ENCODE results near the gene SCAF1.
A peak's percentile ranks its signal among the peaks of the same experiment; 100 is the strongest.

The SCAF1 gene

DNA sequence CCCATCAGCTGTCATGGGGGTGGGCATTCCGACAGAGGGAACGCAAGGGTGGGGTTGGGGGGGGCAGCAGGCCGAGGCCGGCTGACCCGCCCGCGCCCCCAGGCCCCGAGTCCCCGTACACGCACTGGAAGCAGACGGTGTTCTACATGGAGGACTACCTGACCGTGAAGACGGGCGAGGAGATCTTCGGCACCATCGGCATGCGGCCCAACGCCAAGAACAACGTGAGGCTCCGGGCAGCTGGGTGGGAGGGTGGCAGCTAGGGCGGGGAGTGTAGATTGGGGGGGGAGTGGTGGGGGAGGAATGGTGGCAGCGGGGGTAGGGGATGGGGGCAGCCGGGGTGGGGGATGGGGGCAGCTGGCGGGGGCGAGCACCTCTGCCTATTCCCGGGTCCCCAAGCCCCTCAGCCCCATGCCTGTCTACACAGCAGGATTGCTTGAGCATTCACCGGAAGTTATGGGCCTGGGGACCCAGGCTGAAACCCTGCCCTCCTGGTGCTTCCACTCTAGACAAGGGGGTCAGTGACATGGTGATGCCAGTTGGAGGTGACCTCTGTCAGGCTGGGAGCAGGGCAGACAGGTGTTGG is 44.6 kb downstream of the SCAF1 start:
- DNase-seq: no peak

DNA sequence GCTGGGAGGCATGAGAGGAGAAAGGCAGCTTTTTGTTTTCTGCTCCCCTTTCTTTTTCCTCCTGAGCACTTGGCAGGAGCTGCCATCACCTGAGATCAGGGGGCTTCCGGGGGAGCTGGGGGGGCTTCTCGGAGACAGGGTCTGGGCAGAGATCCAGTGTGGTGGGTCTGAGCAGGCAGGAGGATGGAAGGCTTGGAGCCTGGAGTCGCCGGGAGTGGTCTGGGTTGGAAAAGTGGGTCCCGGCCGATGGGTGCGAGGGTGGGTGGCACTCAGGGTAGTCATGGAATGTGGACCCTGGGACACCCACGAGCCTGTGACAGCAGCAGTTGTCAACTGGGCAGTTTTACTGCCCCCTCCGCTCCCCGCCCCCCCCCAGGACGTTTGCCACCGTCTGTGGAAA is 45.1 kb downstream of the SCAF1 start:
- DNase-seq: no peak

DNA sequence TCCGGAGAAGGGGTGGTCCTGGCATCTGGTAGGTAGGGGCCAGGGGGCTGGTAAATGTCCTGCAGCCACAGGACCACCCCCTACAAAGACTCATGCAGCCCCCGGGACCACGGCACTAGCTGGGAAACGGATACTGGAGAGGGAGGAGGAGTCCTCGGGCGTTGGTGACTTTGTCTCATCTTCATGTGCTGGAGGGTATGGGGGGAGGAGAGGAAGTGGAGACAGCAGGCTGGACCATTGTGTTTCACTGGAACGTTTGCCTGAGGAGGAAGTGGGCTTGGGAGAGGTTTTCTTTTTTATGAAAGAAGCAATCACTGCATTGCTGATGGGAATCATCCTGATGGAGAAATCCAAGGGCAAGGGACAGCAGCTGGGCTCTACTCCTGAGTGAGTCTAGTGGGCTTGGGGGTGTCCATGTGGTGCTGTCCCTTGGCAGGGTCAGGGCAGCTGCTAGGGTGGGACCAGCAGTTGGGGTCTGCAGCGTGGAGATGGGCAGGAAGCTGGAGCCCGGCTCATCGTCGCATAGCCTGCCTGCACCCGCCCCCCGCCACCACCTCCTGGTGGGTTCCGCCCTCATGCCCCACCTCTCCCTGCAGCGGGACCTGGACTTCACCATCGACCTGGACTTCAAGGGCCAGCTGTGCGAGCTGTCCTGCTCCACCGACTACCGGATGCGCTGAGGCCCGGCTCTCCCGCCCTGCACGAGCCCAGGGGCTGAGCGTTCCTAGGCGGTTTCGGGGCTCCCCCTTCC is 45.7 kb downstream of the SCAF1 start:
- DNase-seq: no peak

DNA sequence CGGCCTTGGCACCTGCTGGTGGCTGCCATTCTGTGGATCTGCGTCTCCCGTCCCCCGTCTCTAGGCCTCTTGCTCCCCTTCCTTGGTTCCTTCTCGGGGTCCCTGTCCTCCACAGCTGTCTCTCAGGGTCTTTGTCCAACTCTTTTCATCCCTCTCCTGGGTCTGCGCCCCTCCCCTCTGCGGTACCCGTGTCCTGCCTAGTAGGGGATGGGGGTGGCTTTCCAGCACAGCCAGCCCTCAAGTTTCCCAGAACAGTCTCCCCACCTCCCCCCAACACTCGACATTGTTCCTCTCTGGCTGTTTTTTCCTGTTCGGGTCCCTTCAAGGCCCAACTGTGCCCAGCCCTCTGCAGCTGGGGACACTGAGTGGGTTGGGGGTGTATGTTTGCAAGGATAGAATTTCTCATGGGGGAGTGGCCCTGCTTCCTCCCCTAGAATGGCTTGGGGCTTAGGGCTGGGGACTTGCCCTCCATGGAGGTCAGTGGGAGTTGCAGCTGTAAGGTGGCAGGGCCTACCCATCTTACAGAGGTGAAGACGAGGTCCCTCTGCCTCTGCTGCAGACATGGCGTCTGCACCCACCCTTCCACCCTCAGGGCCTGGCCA is 46.6 kb downstream of the SCAF1 start:
- no peak for DNase-seq

DNA sequence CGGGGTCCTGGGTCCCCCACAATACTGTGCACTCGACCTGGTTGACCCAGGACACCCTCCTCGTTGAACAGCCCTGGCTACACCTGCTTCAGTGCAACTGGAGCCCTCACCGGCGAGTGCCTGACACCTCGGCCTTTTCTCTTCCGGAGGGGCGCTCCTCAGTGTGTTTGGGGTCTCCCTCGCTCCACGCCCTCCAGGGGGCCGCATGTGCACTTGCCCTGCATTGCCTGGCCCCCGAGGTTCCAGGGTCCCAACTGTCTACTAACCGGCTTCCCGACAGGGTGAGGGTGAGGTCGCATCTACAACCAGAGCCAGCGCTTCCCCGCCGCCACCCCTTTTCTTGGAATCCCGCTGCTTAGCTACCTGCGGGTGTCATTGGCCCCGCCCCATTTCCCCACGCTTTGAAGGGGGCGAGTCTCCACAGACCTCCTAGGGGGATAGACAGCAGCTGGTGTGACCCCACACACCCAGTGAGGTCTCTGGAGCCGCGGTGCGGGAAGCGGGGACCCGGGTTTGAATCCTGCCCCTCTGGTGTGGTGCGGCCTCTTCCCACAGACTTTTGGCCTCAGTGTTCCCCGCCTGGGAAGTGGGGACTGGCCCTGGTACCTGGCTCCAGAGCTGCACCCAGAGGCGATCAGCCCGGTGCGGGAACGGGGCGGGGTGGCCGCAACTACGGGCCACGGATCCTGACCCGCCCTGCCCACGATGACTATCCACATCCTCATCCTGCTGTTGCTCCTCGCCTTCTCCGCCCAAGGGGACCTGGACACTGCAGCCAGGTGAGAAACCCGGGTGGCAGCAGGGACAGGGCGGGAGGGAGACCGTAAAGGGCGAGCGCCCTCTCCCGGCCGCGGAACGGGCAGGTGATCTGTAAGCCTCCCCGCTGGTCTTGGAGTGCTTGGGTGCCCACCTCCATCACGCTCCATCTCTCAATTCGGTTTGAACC is 47.4 kb downstream of the SCAF1 start, which contains the start of gene ADM5:
Gene ADM5 (plus strand): TSS at position 462 of the 946 bp plus-strand sequence. CDS start 244 bp downstream, at position 706.
- no peak for DNase-seq

DNA sequence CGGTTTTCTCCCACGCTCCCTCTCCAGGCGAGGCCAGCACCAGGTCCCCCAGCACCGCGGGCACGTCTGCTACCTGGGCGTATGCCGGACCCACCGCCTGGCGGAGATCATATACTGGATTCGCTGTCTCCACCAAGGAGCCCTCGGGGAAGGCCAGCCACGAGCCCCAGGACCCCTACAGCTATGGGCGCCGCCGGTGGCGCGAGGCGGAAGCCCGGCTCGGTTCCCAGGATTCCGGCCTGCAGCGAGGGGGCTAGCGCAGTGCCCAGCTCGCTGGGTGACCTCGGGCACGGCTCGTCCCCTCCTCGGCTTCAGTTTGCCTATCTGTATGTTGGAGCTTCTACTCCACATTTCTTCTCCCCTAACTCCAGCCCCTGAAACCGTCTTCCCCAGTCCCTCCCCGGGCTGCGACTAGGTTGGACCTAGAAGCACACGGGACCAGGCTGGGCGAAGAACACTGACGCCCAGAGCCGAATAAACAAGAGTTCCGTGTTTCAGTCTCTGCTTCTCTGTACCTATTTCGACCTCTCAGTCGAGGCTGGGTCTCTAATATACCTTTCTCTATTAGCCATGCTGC is 48.2 kb downstream of the SCAF1 start:
- no peak for DNase-seq

DNA sequence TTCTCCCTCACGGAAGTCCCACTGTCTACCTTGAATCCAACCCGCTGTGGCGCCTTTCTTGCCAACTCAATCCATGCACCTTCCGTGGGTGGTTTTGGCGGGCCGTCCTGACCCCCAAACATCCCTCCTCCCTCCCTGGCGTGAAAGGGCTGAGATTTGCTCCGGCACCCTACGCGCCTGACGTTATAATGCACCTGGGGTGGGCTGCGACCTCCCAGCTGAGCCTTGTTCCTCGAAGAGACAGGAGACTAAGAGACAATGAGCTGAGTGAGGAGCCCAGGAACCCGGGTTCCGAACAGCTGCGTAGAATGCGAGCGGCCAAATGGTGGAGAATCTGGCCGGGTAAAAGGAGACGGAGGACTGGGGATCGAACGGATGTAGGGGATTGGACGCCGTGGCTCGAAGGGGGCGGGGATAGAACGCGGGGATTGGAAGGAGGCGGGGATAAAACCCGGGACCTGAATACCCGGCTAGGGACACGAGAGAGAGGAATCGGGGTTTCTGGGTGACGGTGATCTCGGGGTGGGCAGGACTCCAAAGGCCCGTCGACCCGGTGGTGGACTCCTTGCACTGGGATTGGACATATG is 48.7 kb downstream of the SCAF1 start, which contains the start of gene CPT1C:
Gene CPT1C (plus strand): TSS at position 461 of the 587 bp plus-strand sequence. CDS start 1,137 bp downstream, outside the sequence.
- peak; percentile 63 for DNase-seq

DNA sequence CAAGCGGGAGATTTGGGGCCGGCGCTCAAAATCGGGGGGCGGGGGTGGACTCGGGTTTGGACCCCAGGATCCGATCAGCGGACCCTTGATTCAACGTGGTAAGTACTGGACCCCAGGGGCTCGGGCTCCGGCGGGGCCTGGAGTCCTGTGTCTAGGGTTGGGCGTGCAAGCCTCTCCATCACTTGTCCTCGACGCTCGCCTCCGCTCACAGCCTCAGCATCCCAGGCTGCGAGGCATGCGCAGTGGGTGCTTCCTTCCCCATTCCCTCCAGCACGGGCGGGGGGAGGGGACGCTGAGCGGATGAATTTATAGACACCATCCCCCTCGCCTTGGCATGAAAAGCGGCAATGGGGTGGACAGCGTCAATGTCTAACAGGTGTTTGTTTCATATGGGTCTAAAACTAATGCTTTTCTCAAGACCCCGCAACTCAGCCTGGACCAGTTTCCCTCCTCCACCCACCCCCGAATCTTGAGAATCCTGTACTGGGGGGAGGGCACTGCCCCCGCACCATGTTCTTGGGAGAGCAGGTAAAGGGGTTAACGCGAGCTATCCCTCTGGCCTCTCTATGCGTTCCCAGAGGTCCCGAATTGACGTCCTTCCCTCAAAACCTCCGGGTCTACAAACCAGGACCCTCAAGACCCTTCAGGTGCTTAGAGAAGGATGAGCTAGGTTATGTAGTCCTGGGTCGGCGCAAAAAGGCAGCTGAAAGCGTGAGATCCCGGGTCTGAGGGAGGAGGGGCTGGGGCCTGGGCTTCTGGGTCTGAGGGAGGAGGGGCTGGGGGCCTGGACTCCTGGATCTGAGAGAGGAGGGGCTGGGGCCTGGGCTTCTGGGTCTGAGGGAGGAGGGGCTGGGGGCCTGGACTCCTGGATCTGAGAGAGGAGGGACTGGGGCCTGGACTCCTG is 49.5 kb downstream of the SCAF1 start:
- no peak for DNase-seq

DNA sequence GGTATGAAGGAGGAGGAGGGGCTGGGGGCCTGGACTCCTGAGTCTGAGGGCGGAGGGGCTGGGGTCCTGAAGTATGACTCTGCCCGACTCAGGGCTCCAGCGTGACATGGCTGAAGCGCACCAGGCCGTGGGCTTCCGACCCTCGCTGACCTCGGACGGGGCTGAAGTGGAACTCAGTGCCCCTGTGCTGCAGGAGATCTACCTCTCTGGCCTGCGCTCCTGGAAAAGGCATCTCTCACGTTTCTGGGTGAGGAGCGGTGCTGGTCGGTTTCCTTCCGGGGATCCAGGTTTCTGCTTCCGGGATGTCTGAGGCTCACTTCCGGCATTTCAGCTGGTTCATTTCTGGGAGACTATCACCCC is 50.1 kb downstream of the SCAF1 start:
- DNase-seq: no peak

DNA sequence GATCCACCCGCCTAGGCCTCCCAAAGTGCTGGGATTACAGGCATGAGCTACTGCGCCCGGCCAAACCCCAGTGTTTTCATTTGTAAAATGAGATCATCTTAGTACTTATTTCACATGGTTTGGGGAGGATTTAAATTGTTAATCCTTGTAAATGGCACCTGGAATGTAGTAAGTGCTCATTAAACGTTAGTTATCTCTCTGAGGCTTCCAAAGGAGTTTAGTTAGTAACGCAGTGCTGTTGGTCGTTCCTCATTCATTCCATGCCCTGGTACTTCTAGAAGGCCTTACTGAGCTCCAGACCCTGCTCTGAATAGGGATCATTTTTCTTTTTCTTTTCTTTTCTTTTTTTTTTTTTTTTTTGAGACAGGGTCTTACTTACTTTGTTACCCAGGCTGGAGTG is 54.1 kb downstream of the SCAF1 start:
- no peak for DNase-seq

DNA sequence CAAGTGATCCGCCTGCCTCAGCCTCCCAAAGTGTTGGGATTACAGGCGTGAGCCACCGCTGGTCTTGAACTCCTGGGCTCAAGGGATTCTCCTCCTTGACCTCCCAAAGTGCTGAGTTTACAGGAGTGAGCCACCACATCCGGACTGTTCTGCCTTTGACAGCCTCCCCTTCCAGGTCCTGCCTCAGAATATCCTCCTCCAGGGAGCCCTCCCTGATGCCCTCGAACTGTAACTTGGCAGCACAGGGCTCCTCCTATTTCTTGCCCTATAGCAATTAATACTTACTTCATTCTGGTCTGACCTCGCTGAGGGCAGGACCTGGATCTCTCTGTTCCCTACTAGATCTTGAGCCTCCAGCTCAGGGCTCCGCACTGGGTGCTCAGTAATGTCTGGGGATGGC is 54.9 kb downstream of the SCAF1 start:
- no peak for DNase-seq

DNA sequence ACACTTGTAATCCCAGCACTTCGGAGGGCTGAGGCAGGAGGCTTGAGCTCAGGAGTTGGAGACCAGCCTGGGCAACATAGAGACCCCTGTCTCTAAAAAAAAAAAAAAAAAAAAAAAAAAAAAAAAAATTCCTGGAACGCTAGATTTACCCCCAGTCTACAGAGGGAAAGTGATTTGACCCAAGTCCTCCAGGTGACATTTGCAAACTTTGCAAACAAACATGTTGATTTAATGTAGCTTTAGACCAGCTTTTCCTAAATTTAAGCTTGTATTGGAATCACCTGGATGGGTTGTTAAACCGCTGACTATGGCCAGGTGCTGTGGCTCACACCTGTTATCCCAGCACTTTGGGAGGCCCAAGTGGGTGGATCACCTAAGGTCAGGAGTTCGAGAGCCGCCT is 57.4 kb downstream of the SCAF1 start:
- DNase-seq: no peak

DNA sequence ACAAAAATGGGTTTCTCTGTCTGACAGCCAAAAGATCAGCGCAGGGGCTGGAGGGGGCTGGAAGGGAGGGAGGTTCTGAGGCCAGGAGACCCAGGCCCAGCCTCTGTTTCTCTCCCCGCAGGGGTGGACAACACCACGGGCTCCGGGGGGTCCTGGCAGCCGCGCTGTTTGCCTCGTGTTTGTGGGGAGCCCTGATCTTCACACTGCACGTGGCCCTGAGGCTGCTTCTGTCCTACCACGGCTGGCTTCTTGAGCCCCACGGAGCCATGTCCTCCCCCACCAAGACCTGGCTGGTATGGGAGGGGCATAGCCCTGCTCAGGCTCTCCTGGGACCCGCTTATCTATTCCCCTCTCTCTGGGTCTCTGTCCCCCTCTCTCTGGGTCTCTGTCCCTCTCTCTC is 58.6 kb downstream of the SCAF1 start:
- no peak for DNase-seq

DNA sequence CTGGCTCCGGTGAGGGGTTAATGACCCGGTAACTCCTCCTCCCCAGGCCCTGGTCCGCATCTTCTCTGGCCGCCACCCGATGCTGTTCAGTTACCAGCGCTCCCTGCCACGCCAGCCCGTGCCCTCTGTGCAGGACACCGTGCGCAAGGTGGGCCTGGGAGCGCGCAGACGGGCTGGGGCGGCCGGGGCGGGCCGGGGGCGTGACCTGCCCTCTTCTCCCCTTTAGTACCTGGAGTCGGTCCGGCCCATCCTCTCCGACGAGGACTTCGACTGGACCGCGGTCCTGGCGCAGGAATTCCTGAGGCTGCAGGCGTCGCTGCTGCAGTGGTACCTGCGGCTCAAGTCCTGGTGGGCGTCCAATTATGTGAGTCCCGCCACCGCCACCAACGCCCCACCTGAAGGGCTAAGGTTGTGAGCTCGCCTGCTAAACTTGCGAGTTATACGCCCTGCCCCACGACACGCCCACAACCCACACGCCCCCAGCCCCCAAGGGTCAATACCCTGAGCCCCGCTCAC is 59.3 kb downstream of the SCAF1 start:
- no peak for DNase-seq

DNA sequence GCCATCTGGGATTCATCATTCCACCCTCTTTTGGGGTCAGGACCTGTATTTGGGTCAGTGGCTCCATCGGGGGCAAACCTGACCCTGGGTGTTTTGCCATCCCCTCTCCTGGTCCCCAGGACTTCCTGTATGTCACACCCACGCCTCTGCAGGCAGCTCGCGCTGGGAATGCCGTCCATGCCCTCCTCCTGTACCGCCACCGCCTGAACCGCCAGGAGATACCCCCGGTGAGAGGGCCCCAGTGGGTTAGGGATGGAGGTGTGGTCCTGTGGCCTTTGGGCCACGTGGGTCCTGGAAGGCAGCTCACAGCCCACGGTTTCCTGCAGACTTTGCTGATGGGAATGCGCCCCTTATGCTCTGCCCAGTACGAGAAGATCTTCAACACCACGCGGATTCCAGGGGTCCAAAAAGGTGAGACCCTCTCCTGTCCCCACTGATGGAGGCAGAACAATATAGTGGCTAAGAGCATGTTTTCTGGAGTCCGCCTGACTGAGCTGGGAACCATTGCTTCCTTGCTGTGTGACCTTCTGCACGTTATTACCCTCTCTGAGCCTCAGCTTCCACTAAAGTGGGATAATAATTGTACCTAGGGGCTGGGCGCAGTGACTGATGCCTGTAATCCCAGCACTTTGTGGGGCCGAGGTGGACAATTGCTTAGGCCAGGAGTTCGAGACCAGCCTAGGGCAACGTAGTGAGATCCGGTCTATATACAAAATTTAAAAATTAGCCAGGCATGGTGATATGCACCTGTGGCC is 63.1 kb downstream of the SCAF1 start:
- DNase-seq: no peak

DNA sequence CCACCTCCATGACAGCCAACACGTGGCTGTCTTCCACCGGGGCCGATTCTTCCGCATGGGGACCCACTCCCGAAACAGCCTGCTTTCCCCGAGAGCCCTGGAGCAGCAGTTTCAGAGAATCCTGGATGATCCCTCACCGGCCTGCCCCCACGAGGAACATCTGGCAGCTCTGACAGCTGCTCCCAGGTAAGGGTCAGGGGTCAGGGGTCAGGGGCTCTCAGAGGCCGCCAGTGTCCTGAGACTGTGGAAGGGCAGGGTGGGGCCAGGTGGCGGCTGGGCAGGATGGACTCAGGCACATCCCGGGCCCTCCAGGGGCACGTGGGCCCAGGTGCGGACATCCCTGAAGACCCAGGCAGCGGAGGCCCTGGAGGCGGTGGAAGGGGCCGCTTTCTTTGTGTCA is 63.9 kb downstream of the SCAF1 start:
- DNase-seq: no peak
